Measurements from ENCODE around the gene MT1F. TPM values are rescaled to one million over a fixed set of nuclear protein-coding genes. Genes with fewer than 3 reads are reported as not detected.

MT1F gene
- total RNA-seq, 1 experiment from 2014 or later = 2.1 TPM

DNA sequence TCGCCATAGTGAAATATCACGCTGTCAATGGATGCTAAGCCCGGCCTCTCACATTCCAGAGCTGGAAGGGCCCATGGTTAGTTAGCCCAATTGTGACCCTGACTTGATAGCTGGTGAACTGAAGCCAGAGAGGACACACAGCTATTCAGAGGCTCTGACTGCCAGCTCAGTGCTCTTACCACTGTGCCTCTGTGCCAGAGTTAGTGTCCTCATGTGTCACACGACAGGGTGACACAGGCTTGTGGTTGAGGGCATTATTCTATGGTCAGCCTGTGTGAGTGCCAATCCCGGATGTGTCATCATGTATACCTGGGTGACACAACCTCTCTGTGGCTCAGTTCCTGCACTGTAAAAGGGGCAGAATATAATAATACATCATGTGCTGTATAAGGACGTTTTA is 22.1 kb downstream of the MT1F start:
- Histone ChIP-seq H3K27ac (ENCODE audit: low read length) (no peak overlapping the region), H3K9me3 (ENCODE audit: control insufficient read depth, insufficient read depth, low read depth, low read length) (no peaks in the 10 kb centered on the region), H3K4me1 (ENCODE audit: control insufficient read depth, insufficient read depth, low read length) (peaks cover 7% of the 10 kb centered on the region), H3K4me3 (ENCODE audit: low read depth in 2 of 2, low read length in 2 of 2) (no peak overlapping the region), H3K36me3 (ENCODE audit: control insufficient read depth, insufficient read depth, low read length) (no peaks in the 10 kb centered on the region), H3K27me3 (ENCODE audit: control insufficient read depth, insufficient read depth, low read length) (no peaks in the 10 kb centered on the region)
- ChIA-PET CTCF (no interaction called here), POLR2A (no interaction called here)
- TF ChIP-seq SIN3A (IDR thresholded peaks at IDR 0.05; ENCODE audit: borderline replicate concordance, insufficient read depth, low read depth, low read length) = no peak
- no peak for TF ChIP-seq TCF7L2 (IDR thresholded peaks at IDR 0.05; ENCODE audit: low read depth, low read length)
- TF ChIP-seq, protein P1, sequence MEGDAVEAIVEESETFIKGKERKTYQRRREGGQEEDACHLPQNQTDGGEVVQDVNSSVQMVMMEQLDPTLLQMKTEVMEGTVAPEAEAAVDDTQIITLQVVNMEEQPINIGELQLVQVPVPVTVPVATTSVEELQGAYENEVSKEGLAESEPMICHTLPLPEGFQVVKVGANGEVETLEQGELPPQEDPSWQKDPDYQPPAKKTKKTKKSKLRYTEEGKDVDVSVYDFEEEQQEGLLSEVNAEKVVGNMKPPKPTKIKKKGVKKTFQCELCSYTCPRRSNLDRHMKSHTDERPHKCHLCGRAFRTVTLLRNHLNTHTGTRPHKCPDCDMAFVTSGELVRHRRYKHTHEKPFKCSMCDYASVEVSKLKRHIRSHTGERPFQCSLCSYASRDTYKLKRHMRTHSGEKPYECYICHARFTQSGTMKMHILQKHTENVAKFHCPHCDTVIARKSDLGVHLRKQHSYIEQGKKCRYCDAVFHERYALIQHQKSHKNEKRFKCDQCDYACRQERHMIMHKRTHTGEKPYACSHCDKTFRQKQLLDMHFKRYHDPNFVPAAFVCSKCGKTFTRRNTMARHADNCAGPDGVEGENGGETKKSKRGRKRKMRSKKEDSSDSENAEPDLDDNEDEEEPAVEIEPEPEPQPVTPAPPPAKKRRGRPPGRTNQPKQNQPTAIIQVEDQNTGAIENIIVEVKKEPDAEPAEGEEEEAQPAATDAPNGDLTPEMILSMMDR (IDR thresholded peaks at IDR 0.05) = no peak
- TF ChIP-seq, protein P2, sequence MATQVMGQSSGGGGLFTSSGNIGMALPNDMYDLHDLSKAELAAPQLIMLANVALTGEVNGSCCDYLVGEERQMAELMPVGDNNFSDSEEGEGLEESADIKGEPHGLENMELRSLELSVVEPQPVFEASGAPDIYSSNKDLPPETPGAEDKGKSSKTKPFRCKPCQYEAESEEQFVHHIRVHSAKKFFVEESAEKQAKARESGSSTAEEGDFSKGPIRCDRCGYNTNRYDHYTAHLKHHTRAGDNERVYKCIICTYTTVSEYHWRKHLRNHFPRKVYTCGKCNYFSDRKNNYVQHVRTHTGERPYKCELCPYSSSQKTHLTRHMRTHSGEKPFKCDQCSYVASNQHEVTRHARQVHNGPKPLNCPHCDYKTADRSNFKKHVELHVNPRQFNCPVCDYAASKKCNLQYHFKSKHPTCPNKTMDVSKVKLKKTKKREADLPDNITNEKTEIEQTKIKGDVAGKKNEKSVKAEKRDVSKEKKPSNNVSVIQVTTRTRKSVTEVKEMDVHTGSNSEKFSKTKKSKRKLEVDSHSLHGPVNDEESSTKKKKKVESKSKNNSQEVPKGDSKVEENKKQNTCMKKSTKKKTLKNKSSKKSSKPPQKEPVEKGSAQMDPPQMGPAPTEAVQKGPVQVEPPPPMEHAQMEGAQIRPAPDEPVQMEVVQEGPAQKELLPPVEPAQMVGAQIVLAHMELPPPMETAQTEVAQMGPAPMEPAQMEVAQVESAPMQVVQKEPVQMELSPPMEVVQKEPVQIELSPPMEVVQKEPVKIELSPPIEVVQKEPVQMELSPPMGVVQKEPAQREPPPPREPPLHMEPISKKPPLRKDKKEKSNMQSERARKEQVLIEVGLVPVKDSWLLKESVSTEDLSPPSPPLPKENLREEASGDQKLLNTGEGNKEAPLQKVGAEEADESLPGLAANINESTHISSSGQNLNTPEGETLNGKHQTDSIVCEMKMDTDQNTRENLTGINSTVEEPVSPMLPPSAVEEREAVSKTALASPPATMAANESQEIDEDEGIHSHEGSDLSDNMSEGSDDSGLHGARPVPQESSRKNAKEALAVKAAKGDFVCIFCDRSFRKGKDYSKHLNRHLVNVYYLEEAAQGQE (IDR thresholded peaks at IDR 0.05; ENCODE audit: insufficient read depth in 1 of 2, low read depth in 2 of 2, low read length in 1 of 2) = no peak
- no peak for TF ChIP-seq POLR2AphosphoS5 (IDR thresholded peaks at IDR 0.05; ENCODE audit: low read depth, low read length)
- intact Hi-C loops (cut with micrococcal nuclease; ENCODE audit: unreplicated experiment) = no loop called here
- DNase-seq (ENCODE audit: low read depth, low spot score) (peak; percentile 63), ATAC-seq (no peak)
- BruUV-seq (replicated peaks) = no TSS peak
- in situ Hi-C loops (cut with HindIII; ENCODE audit: low pct_unique_long_range_greater_than_20kb, low sequenced_read_pairs) = no loop called here

DNA sequence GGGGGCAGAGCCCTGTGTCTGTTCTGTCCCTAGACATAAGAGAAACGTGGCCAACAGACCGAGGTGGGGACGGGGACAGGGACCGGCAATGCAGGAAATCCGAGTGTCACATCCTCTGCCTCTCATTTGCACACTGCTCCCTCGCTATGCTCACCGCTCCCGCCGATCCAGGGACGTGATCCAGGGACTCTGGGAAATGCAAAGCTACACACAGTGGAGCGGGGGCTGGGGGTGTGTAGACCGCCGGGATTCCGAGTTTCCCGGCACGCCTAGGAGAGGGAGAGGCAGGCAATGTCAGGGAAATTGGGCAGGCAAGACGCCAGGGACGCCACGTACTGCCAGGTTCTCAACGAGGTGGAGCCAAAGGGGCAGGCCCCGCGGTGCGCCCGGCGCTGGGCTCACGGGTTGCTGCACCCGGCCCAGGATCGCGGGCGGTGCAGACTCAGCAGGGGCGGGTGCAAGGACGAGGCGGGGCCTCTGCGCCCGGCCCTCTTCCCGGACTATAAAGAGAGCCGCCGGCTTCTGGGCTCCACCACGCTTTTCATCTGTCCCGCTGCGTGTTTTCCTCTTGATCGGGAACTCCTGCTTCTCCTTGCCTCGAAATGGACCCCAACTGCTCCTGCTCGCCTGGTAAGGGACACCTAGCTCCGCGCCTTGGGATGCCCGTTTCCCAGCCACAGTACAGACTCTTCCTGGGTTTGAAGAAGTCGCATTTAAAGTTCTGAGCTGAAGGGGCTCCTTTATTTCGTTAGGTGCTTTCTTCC is 24.4 kb downstream of the MT1F start, which contains the start of gene MT1X:
MT1X (plus strand) TSS at position 532 of the 764 bp plus-strand sequence; CDS start at position 603, 71 bp downstream.
- intact Hi-C loops (cut with micrococcal nuclease; ENCODE audit: unreplicated experiment) = no loop called here
- Histone ChIP-seq H3K4me1 (ENCODE audit: control insufficient read depth, insufficient read depth, low read length) (peaks cover 7% of the 10 kb centered on the region), H3K27me3 (ENCODE audit: control insufficient read depth, insufficient read depth, low read length) (no peaks in the 10 kb centered on the region), H3K4me3 (ENCODE audit: low read depth in 2 of 2, low read length in 2 of 2) (peak within 1 kb of the TSS; percentile 68 to 75), H3K36me3 (ENCODE audit: control insufficient read depth, insufficient read depth, low read length) (no peaks in the 10 kb centered on the region), H3K9me3 (ENCODE audit: control insufficient read depth, insufficient read depth, low read depth, low read length) (no peaks in the 10 kb centered on the region; the same call in 1 of the 2 replicates), H3K27ac (ENCODE audit: low read length) (peak within 1 kb of the TSS; percentile 86)
- TF ChIP-seq SIN3A (IDR thresholded peaks at IDR 0.05; ENCODE audit: borderline replicate concordance, insufficient read depth, low read depth, low read length) (no peak), TCF7L2 (IDR thresholded peaks at IDR 0.05; ENCODE audit: low read depth, low read length) (peak; percentile 92), POLR2AphosphoS5 (IDR thresholded peaks at IDR 0.05; ENCODE audit: low read depth, low read length) (peak; percentile 78)
- TF ChIP-seq, protein P1 (IDR thresholded peaks at IDR 0.05) = no peak
- TF ChIP-seq, protein P2 (IDR thresholded peaks at IDR 0.05; ENCODE audit: insufficient read depth in 1 of 2, low read depth in 2 of 2, low read length in 1 of 2) = no peak
- POLR2A ChIA-PET = interaction anchor here (0.5 to 0.6 kb wide), 2 partner anchors 9 to 156 kb away, joined by 4 to 7 read pairs; no protein-coding TSS in a partner anchor
- ATAC-seq = peak; percentile 99
- CTCF ChIA-PET = no interaction called here
- DNase-seq (ENCODE audit: low read depth, low spot score) = no peak
- in situ Hi-C loops (cut with HindIII; ENCODE audit: low pct_unique_long_range_greater_than_20kb, low sequenced_read_pairs) = no loop called here
- BruUV-seq (replicated peaks) = no TSS peak

Data from Panc1 (cell line).